Cardiac muscle cell (in vitro differentiated cells and primary cell): Measurements from ENCODE around the gene HDAC4. TPM values are rescaled to one million over a fixed set of nuclear protein-coding genes. Genes with fewer than 3 reads are reported as not detected.

Source experiments
- DNase-seq, 2 donors: peaks; one replicate each; pipeline versions ENCODE4 v3.0.0 to v3.0.0-alpha.2; 2010 to 2017; ENCODE audit warnings: low read depth in 1 of 2, low spot score in 1 of 2
- H3K27ac ChIP-seq: fragments of 200-600 bp; sonication (generic); 2 replicates; pipeline ENCODE4 v1.5.1; 2016
- H3K27me3 ChIP-seq: fragments of 200-600 bp; sonication (generic); 2 replicates; pipeline ENCODE4 v1.6.0; 2016; ENCODE audit warnings: control low read depth
- H3K36me3 ChIP-seq: fragments of 200-600 bp; sonication (generic); 2 replicates; pipeline ENCODE4 v1.5.1; 2016; ENCODE audit warnings: control low read depth
- H3K4me1 ChIP-seq: fragments of 200-600 bp; sonication (generic); 2 replicates; pipeline ENCODE4 v1.8.1; 2017; ENCODE audit warnings: low read depth, mild to moderate bottlenecking, mixed run types
- H3K4me3 ChIP-seq: fragments of 200-600 bp; sonication (generic); 2 replicates; pipeline ENCODE4 v1.5.1; 2016; ENCODE audit warnings: mild to moderate bottlenecking
- H3K9me3 ChIP-seq: fragments of 200-600 bp; sonication (generic); 2 replicates; pipeline ENCODE4 v1.5.1; 2017; ENCODE audit warnings: low read depth, mild to moderate bottlenecking, control low read depth
- polyA plus RNA-seq: library from polyadenylated mRNA; unstranded; fragments of >200 nt; fragmentation: Nextera tagmentation; extraction: Ambion mirVana; gene quantifications from 2 replicates; pipeline ENCODE4 v1.2.1, GENCODE V29; 2016
- total RNA-seq: library from RNA; depleted of rRNA; stranded (reverse); fragments of >200 nt; gene quantifications from 2 replicates; pipeline ENCODE4 v1.2.3, GENCODE V29; 2016
- TF ChIP-seq, protein P1 (sequence below): IDR thresholded peaks from 2 replicates; pipeline ENCODE4 v1.5.1; 2012; ENCODE audit warnings: low read depth, mild to moderate bottlenecking, low read length

HDAC4 gene
- total and polyA plus RNA-seq, 2 experiments from 2014 or later, result 7.0 to 41.6 TPM

DNA sequence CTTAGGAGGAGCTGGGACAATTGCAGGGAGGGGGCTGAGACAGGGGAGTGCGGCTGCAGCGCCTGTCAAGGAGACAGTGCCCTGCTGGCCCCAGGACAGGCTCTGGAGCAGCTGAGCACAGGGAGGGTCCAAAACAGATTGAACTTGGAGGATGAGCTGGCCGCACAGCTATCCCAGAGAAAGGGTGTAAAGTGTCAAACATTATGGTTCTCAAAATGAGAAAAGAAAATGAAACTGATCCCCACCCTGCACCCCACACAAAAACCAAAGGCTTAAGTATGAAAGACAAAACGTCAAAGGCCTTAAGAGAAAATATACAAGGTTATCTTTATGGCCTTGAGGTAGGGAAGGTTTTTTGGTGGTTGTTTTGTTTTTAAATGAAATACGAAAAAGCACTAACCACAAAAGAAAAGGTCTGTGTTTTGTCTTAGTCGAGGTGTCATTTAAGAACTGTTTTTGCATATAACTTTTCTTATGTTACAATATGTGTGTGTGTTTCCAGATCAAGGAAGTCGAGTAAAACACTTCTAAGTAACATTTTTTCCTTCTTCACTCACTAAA, 111.8 kb downstream of the HDAC4 start:
- DNase-seq, result peak in 1 of 2 donors; percentile 47
- H3K27me3 ChIP-seq, result no peaks in the 10 kb centered on the region
- H3K9me3 ChIP-seq, result no peaks in the 10 kb centered on the region
- TF ChIP-seq, protein P1, sequence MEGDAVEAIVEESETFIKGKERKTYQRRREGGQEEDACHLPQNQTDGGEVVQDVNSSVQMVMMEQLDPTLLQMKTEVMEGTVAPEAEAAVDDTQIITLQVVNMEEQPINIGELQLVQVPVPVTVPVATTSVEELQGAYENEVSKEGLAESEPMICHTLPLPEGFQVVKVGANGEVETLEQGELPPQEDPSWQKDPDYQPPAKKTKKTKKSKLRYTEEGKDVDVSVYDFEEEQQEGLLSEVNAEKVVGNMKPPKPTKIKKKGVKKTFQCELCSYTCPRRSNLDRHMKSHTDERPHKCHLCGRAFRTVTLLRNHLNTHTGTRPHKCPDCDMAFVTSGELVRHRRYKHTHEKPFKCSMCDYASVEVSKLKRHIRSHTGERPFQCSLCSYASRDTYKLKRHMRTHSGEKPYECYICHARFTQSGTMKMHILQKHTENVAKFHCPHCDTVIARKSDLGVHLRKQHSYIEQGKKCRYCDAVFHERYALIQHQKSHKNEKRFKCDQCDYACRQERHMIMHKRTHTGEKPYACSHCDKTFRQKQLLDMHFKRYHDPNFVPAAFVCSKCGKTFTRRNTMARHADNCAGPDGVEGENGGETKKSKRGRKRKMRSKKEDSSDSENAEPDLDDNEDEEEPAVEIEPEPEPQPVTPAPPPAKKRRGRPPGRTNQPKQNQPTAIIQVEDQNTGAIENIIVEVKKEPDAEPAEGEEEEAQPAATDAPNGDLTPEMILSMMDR, result no peak
- peaks cover 26% of the 10 kb centered on the region for H3K4me1 ChIP-seq
- no peak overlapping the region for H3K4me3 ChIP-seq
- no peaks in the 10 kb centered on the region for H3K36me3 ChIP-seq
- H3K27ac ChIP-seq, result no peak overlapping the region

DNA sequence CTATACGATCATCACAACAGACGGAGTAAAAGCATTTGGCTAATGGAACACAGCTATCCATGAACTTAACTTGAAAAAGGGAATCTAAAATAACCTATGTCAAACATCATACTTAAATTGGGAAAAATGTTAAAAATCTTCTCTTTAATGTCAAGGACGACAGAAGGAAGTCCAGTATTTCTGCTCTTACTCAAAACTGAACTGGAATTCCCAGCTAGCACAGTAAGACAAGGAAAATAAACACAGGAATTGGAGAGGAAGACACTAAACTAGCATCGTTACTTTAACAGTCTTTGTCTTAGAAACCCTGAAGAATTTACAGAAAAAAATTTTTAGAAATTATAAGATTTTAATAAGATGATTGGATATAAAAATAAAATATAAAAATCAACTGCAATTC, 112.6 kb downstream of the HDAC4 start:
- Histone ChIP-seq H3K36me3 (no peaks in the 10 kb centered on the region), H3K4me3 (no peak overlapping the region), H3K27me3 (no peaks in the 10 kb centered on the region), H3K27ac (no peak overlapping the region), H3K9me3 (no peaks in the 10 kb centered on the region), H3K4me1 (peaks cover 26% of the 10 kb centered on the region)
- no peak for DNase-seq
- TF ChIP-seq, protein P1, result no peak

DNA sequence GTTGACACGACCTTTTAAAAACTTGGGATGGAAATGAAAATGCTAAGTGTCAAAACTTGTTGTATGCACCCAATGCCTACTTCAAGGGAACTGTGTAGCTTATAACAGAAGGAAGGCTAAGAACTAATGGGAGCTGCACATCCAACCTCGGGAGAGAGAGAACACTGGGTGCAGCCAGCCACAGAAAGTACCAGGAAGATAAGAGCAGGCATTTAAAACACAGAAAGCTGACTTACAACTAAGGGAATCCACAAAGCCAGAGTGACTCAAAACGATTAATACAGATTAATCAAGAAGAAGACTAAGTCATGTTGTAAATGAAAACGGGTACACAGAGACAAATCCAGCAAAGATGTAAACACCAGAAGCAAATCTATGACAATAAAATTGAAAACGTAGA, 113.4 kb downstream of the HDAC4 start:
- H3K36me3 ChIP-seq, result no peaks in the 10 kb centered on the region
- H3K27me3 ChIP-seq, result no peaks in the 10 kb centered on the region
- H3K4me3 ChIP-seq, result no peak overlapping the region
- no peaks in the 10 kb centered on the region for H3K9me3 ChIP-seq
- DNase-seq, result peak in 1 of 2 donors; percentile 35
- H3K4me1 ChIP-seq, result peaks cover 26% of the 10 kb centered on the region
- TF ChIP-seq, protein P1, result no peak
- no peak overlapping the region for H3K27ac ChIP-seq

DNA sequence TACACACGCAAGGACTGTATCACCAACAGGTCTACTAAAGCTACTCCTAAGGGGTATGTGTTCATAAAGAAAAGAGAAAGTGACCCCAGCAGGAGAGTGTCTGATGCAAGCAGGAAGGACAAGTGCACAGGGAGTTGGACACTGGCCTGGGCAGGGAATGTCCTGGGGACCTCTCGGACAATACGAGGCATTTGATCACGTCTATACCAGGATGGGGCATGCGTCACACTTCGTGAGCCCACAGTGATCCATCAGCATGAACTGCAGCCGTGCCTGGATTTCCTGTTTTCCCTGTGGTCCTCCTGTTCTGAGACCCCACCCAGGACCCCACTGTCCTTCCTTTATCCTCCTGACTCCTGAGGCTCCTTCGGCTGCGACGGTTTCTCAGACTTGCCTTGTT, 113.9 kb downstream of the HDAC4 start:
- no peak for DNase-seq
- peaks cover 26% of the 10 kb centered on the region for H3K4me1 ChIP-seq
- TF ChIP-seq, protein P1, result no peak
- no peak overlapping the region for H3K4me3 ChIP-seq
- H3K27me3 ChIP-seq, result no peaks in the 10 kb centered on the region
- no peaks in the 10 kb centered on the region for H3K36me3 ChIP-seq
- no peaks in the 10 kb centered on the region for H3K9me3 ChIP-seq
- no peak overlapping the region for H3K27ac ChIP-seq

DNA sequence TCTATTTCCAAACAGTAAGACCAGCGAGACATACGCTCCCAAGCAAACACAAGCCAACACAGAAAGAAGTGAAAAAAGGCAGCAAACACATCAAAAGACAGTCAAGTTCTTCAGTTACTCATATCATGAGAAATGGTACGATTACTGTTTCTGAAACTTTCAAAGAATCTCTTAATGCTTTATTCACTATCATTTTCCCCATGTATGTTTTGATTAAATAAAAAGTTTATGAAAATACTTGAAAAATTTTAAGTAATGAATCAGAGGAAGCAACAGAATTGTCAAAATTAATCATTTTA, 114.9 kb downstream of the HDAC4 start:
- TF ChIP-seq, protein P1, result no peak
- Histone ChIP-seq H3K9me3 (no peaks in the 10 kb centered on the region), H3K4me3 (no peak overlapping the region), H3K27me3 (no peaks in the 10 kb centered on the region), H3K27ac (no peak overlapping the region), H3K36me3 (no peaks in the 10 kb centered on the region), H3K4me1 (peaks cover 25% of the 10 kb centered on the region)
- no peak for DNase-seq
